Fibroblast of upper back skin (primary cell): Measurements from ENCODE around the gene PTPRD.

Experiments
- DNase-seq: peaks from one replicate; pipeline ENCODE4 v3.0.0-alpha.2; 2013

PTPRD gene

DNA sequence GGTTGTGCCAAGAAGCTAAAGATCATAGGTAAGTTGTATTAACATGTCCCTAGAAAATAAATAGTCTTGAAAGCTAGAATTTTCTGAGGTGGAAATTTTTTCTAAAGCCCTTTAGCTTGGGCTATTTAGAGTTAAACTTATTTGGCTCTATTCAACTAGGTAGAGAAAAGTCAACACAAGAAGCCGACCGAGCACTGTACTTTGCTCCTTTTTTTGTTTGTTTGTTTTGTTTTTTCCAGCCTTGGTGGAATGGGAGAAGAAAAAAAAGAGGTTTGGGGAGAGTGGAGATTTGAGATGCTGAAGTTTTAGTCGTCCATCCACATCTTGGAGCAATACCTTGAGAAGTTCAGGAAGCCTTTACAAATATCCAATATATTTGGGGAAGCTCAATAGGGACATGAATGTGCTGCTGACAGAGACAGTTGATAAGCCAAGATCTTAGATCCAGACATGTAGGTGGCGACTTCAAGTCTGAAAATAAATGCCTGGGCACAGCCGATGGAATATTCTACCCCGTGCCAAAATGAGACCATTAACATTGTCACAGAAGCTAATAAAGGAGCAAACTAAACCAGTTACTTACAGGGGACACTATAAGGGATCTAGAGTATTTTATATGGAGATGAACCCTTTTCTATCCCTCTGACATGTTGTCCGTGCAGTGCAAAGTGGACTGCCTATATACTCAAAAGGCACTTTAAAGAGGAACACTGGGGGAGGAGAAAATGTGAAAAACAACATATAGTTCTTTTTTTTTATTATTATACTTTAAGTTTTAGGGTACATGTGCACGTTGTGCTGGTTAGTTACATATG is 466.1 kb downstream of the PTPRD start:
- DNase-seq = no peak

DNA sequence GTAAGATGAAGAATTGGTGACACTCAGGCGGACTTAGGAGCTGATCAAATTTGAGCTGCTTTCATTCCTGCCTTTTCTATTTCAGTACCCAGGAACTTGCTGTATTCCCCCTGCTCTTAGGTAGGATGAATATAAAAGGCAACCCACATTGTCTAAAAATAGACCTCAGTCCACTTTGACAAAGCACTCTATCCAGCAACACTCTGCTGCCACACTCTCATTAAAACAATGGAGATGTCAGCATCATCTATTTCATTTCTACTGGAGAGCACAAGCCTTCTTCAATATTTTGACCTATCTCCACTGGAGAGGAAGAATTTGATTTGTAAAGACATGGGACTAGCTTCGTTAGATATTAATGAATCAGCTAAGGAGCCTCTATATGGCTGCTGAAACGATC is 468.4 kb downstream of the PTPRD start:
- no peak for DNase-seq

DNA sequence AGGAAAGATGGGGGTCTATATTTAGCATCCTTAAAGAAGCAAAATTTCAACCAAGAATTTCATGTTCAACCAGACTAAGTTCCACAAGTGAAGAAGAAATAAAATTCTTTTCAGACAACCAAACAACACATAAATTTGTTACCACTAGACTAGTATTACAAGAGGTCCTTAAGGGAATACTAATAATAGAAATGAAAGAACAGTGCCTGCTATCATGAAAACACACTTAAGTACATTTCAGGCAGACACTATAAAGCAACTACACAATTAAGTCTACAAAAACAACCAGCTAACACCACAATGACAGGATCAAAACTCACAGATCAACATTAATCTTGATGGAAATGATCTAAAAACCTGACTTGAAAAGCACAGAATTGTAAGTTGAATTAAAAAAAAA is 477.2 kb downstream of the PTPRD start:
- no peak for DNase-seq

DNA sequence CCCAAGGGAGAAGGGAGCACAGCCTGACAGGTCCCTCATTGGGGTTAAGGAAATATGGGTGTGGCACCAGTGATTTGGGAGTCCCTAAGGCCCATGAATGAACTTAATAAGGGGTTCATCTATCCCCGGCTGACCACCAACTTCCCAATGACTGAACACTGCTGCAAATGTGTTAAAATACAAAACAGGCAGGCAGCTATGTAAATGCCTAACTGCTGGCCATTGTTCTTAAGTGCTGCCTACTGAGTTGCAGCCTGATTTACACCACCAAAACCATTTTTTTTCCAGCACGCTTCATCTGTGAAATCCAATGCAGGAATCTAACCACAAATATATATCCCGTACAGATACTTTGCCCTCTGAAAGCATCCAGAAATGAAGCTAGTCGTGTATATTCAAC is 478.5 kb downstream of the PTPRD start:
- DNase-seq = no peak

DNA sequence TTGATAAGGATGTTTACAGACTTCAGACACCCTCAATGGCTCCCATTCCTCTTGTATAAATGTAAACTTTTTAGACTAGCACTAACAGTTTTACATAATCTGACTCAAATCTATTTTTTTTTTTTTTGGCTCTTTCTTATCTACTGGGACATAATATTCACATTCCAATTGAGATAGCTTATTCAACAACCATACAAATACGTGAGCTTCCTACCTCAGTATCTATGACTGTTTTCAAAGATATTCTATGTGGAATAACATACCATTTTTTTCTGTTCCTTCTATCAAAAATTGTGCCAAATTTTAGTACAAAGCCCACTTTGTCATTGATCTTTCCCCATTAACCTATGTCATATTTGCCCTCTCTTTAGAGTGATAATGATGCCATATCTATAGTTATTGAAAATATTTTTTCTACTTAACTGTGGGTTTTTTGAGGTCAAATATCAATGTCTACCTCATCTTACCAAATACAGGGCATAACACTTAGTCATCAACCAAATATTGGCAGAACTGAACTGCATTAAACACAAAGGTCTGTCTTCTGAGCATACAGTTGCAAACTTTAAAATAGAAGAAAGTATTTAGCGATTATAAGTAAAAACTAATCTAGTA is 482.6 kb downstream of the PTPRD start:
- peak; percentile 28 for DNase-seq

DNA sequence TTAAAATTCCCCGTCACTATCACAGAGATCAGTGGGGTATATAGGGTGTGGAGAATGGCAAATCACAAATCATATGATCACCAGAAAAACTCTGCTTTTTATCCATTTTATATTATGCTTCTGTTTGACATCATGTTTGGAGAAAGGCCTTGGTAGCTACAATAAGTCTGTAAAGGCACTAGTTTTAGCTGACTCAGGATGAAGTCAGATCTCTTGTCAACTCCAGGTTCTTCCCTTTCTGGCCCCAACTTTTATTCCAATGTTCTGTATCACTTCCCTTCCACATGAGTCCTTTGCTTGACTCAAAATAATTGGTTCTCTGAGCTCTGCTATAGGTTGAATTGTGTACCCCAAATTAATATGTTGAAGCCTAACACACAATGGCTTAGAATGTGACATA is 484.9 kb downstream of the PTPRD start:
- DNase-seq = peak; percentile 2

DNA sequence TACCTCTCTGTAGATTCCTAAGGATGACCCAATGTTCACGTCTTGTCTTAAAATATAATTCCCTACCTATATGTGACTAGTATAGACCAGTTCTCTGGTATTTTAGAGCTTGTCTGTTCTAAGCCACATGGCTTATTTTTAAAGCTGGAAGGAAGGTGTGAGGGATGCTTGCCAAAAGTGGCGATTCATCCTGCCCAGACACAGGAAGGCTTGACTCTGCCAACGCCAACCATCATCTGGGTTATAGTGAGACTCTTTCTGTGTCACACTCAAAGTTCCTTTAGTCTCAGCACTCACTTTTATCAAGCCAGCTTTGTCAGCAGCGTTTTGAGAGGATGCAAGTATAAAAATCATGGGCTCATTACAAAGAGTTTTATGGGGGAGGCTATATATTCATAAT is 500.0 kb downstream of the PTPRD start:
- DNase-seq = peak; percentile 1

DNA sequence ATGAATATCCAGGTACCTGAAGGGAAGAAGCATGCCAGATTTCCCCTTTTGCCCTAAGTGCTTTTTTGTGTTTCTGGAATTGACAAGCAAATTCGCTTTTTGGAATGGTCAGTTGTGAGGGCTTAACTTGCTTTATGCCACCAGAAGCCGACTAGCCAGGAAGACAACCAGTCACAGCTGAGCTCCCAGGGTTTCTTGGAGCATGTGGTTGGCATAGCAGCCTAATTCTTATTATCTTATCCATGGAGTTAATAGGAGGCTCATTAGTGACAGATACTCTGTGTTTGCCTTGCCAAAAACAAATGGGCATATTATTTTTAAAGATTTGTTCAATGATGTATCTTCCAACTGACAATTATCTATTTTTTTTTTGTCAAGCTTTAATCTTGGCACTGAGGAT is 500.7 kb downstream of the PTPRD start:
- no peak for DNase-seq

DNA sequence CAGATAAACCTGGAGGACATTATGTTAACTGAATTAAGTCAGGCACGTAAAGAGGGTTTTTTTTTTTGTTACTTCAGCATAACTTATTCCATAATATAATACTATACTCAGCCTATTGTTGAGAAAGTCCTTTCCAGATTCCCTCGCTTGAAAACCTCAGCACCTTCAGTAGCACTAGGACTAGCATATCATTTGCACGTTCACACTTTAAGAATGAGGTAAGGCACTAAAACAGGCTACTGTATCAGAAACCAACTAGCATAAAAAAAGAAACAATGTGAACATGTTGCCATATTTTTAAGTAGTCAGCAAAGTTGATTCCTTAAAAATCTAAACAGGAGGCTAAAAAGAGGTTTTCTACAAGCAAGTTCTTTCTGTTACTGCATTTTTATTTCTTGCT is 504.0 kb downstream of the PTPRD start:
- DNase-seq = no peak

DNA sequence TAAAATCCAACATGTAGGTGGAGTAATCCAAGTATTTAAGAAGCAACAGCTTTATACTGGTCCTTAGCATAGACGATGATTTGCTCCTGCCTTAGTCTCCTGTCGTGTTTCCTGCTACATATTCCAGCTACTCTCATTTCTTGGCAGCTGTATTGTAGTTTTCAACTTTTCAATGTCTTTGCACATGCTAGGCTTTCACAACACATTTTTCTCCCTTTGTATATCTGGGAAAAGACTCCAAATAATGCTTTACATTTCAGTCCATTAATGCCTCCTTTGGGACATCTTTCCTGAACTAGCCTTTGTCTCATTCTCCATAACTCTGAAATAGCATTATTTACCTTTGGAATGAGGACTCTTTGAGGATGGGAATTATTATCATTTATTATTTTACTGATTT is 508.0 kb downstream of the PTPRD start:
- no peak for DNase-seq

DNA sequence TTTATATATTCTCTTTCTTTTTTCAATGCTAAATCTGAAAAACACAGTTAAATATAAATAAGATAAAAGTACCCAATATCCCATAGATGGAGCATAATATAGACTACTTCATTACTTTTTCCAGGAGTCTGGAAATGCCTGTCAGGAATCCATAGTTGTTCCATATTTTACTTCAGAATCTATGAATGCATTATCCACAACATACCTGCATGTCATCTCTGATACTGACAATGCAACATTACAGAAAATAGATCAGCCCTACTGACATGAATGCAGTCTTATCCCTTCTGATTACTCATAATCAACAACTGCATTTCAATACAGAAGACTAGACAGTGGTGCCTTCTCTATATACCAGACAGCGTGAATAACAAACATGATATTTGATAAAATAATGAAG is 517.6 kb downstream of the PTPRD start:
- no peak for DNase-seq

DNA sequence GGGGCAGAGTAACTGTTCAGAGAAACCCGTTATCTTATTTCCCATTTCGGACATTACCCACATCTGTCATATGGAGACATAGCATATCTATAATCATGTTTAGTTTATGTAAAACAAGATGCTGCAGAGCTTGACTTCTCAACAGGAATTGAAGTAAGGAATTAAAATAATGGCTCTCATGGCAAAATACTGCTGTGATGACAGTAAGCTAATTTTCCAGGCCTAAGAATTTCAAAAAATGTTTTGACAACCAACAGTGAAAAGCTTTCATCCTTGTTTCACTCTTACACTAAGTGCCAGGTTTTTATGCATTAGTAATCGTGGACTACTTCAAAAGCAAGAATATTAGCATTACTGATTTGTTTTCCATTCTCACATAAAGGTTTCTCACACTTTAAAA is 518.2 kb downstream of the PTPRD start:
- DNase-seq = no peak

DNA sequence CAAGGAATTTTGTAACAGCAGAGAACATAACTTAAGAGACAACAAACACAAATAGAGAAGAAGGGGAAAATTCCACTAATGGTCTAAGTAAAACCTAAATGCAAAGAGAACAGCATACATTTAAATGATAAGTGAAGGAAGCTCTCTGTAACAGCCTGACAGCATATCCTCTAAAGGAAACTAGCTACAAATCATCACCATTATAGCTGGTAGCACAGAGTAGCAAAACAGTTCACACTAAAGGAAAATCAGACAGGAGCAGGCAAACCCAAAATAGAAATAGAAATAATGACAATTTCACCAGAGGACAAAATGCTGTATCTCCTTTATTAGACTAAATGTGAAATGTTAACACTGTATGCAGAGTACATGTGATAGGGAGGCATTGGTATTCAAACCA is 532.8 kb downstream of the PTPRD start:
- DNase-seq = no peak

DNA sequence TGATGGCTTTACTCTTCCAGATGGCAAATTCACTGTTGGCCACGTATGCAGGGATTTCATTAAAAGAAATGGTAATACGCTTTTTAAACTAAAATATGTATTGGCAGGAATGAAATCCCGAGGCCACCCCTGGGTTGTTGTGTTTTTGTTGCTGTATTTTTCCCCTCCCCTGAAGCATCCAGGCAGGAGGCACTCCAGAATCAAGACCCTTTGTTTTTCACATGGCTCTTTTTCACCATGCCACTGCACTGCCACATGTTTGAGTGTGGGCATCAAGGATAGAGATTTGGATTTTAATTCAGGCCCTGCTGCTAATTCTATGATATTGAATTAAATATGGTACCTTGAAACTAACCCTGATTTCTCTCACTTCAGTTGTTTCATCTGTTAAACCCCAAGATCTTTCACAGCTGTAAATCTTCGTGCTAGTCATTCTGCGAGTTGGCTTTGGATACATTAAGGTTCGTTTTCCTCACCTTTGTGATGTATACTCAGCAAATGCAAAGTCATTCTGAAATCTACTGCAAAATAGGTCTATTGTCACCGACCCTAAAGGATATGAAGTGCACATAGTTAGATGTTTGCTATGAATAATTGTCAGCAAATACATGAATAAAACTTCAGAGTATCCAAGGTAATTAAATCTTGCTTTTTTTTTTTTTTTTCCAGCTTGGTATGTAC is 533.4 kb downstream of the PTPRD start:
- DNase-seq = no peak

DNA sequence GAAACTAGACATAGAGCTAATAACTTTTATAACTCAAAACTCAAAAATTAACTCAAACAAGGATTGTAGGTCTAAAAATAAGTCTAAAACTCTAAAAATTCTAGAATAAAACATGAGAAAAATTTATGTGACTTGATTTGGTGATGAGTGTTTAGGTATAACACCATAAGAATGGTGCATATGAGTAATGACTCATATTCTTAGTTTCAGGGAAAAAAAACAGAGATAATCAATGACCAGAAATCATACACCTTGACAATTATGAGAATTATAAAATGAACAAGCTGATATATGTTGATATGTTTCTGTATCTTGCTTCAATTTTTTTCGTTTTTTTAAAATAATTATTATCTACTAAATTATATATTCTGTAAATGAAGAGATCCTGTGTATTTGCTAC is 541.2 kb downstream of the PTPRD start:
- no peak for DNase-seq

DNA sequence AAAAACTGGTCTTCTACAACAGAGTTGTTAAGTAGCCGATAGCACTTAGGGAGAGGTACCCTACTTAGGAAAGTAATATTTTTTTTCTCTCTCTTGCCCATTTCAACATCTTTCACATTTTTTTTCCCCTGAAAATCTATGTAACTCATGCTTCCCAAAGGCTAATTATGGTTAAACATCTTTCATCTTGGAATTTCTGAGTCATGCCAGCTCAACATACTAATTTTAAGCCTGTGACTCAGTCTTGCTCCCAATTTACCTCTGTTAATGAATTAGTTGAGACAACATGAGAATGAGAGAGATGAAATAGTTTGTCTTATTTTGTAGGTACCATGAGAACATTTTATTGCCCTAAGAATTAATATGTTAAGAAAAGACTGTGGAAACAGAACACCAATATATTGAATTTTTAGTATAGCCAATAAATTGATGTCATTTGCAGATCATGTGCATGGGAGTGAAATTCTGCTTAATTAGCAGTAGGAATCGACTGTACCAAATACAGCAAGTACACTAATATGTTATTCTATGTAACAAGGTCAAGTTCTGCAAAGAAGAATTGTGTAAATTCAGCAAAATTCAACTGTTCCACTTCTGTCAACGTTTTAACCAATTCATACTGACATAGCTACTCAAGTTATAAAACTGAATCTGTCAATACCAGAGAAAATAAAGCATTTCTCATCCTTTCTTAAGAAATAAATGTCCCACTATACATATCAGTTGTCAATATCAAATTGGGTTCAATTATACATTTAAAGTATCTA is 550.0 kb downstream of the PTPRD start:
- peak; percentile 81 for DNase-seq

DNA sequence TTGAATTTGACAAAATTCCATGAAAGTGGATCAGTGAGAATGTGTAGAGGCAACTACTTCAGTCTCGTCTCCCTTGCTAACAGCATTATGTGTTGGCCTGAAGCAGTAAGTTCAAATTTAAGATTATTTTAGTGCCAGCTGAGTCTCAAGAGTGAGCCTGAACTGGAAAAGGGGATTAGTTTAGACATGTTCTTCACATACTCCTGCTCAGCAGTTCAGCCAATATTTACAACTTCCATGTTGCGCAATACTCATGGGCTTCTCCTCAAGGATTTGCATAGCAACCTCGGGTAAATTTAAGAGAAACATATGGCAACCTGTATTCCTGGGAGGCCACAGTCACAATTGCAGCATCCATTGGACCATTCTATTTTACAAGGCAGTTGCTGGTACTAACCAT is 553.8 kb downstream of the PTPRD start:
- peak; percentile 79 for DNase-seq

DNA sequence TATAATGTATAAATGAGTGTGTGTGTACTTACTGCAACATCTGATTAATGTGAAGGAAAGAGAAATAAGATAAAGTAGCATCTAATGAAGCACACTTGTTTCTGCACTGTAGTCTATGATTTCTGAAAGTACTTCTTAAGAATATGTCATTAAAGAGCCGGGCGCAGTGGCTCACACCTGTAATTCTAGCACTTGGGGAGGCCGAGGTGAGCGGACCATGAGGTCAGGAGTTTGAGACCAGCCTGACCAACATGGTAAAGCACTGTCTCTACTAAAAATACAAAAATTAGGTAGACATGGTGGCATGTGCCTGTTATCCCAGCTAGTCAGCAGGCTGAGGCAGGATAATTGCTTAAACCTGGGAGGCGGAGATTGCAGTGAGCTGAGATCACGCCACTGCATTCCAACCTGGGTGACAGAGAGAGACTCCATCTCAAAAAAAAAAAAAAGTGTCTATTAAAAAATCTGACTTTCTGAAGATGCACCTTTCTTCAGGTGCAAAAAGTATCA is 556.9 kb downstream of the PTPRD start:
- DNase-seq = peak; percentile 16

DNA sequence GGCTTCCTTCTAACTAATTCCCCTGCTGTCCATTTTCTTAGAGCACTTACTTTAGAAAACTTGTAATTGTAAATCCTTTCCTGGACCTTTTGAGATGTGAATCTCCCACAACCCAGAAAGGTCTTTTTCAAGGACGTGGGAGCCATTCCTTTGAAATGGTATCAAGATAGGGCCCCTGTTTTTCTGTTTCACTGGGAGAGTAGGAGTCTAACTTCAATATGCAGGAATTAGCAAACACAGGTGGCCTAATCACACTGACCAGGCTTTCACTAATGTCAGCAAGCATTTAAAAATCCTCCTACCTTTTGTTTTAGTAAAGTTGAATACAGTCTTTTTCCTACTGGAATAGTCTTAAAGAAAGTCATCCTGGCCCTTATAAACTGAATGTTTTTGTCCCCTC is 558.3 kb downstream of the PTPRD start:
- DNase-seq = no peak

DNA sequence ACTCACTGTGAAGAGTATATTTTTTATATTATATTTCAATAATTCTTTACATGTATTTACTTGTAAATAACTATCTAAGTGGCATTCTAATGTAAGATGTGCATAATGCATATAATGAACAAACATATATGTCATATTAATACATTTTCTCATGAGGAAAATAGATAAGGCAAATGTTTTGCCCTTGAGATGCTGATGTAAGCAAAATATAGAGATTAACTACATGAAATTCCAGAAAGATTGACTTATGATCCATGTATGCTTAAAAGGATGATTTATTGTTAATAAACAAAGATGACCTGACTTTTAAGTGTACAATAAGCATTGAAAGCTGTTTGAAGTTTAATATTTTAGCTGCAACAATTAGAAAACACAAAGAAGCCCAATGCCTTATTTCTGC is 559.9 kb downstream of the PTPRD start:
- DNase-seq = no peak

DNA sequence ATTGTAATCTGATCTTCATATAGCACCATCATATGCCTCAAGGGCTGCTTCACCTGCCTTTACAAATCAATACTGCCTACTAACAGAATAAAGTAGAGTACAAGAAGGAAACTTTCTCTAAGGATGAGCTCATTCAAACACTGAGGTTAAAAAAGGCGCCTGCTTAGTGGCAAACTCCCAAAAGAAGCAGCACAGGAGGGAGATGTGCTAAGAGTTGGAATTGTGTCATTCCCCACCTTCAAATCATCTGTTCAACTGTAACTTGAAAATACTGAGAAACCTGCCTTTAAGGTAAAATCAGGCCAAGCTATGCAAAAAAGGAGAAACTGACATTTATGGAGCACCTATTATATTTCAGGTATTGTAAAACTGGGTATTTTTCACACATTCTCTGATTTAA is 560.6 kb downstream of the PTPRD start:
- DNase-seq = no peak

DNA sequence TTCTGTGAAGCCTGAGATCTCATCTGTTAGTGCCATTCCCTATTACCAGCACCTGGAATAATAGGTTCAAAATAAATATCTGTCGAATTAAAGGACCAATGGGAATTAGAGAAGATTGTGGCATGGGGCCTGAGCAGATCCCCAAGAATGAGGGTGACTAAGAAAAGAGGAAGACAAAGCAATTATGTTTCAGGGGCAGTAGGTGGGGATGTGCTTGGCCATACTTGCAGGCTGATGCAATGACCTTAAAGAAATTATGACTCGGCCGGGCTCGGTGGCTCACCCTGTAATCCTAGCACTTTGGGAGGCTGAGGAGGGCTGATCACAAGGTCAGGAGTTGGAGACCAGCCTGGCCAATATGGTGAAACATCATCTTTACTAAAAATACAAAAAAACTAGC is 562.8 kb downstream of the PTPRD start:
- DNase-seq = peak; percentile 73

DNA sequence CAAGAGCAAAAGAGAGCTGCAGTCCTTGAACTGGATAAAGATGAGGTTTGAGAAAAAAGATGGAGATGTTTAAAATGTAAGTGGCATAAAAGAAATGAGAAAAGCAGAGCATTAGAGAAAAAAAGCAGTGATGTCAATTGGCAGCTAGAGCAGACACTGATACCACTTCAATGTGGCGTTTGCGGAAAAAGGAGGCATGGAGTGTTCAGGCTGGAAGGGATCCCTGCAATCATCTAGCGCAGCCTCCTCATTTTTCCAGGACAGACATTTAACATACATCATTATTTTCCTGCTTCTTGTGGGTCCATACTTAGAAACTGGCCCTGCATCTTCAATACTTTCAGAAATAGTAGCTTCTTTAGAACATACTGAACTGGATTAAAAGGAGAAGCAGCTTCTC is 563.8 kb downstream of the PTPRD start:
- no peak for DNase-seq
